ENCODE results near the gene MED4.

Gene MED4

DNA sequence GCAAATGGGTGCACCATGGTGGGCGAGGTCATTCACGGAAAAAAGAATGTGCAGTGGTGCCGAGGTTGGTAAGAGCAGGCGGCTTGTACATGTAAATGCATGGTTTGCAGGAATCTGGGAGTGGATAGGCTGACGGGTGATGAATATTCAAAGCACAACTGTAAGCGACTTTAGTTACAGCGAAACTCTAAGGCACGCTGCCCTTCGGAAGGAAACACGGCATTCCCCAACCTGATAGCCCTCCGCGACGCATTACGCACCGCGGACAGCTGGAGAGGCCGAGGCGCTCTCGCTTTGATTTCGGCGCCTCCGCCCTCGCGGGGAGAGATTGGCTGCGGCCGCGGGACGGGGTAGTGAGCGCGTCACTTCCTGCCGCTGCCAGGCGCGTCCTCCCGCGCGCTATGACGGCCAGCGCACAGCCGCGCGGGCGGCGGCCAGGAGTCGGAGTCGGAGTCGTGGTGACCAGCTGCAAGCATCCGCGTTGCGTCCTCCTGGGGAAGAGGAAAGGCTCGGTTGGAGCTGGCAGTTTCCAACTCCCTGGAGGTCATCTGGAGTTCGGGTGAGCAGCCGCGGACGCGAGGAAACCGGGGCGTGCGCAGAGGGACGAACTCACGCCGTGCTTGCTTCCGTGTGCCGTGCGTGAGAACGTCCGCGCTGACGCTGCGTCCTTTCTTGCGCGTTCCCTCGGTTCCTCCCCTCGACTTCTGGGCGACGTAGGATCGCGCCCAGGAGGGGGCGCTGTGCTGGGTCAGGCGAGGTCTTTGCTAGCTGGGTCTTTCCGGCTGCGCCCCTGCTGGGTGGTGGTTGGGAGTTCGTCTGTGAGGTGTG is 57.3 kb downstream of the MED4 start, which contains the start of gene NUDT15:
Gene NUDT15 (plus strand): TSS at position 381 of the 828 bp plus-strand sequence. CDS start 21 bp downstream, at position 402.
- peak; percentile 89 to 91 for DNase-seq (ENCODE audit: low read depth in 2 of 2)

DNA sequence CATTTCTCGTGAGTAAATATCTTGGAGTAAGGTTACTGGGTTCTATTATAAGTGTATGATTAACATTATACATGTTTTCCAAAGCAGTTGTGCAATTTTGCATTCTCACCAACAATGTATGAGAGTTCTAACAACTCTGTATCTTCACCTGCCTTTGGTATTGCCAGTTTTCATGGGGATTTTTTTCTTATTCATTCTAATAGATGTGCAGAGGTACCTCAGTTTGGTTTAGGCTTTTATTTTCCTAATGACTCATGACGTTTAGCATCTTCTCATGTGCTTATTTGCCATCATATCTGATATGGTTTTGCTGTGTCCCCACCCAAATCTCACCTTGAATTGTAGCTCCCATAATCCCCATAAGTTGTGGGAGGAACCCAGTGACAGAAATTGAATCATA is 65.0 kb downstream of the MED4 start:
- DNase-seq (ENCODE audit: low read depth in 2 of 2): no peak

DNA sequence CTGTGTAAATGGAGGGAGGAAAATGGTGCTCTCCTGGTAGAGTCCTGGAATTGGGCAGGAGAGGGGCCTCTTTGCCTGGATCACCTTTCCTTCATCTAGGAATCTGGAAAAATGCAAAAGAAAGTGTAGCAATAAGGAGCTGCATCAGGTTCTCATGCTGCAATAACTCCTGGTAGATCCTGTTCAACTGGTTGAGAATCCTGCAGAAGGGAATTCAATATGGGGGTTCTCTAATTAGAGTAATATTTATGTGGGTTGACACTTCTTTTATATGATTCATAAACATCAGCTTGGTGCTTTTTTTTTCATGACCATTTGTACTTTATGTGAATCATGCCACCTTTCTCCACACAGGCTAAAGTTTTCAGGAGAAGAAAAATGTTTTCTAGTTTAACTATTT is 66.8 kb downstream of the MED4 start:
- DNase-seq (ENCODE audit: low read depth in 2 of 2): no peak
